GM19035 (cell line): Measurements from ENCODE around the gene AFAP1L2.
"Not testable (repeated sequence)": the region's sequence is repeated elsewhere in the genome, so short reads cannot be mapped to it uniquely, and the experiment has no call there.

Experiments used
- ATAC-seq: cut with Tn5 transposase; IDR thresholded peaks from one replicate; pipeline ENCODE4 v1.9.1; 2021; ENCODE audit not compliant: unreplicated experiment

Gene AFAP1L2

GRCh38 chr10:114340816-114341215, 63.5 kb downstream of the AFAP1L2 start:
- ATAC-seq: no peak

GRCh38 chr10:114337510-114338462, 66.5 kb downstream of the AFAP1L2 start:
- ATAC-seq: peak; percentile 45

DNA sequence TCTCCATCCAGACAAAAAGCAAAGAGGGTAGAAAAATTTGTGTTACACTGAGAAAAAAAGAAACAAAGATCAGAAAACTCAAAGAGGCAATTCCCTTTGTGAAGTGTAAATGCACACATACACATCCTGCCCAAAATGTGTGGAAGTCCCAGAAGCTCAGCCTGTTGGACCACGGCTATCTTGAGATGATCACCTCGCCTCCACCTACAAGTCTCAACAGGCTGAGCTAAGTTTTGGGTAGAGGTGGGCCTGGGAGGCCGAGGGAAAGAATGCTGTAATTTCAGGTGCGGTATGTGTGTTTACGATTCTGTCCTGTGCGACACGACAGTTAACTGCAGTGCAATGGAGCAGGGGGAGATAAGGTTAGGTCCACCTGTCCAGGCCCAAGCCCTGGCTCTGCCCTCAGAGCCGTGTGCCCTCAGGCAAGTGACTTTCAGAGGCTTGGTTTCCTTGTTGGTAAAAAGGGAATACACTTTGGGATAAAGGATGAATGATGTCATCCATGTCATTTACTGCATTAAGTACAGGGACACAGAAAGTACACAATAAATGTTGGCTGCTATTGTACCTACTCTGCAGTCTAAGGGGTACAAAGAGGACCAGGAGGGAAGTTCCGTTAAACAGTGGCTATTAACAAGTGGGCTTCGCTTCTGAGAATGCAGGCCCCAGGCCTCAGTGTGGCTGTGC, 67.3 kb downstream of the AFAP1L2 start:
- ATAC-seq: no peak

GRCh38 chr10:114335614-114336013, 68.7 kb downstream of the AFAP1L2 start:
- no peak for ATAC-seq

- ATAC-seq: no peak
These were observed 70.0 kb downstream of the AFAP1L2 start for GRCh38 chr10:114334301-114334700.

DNA sequence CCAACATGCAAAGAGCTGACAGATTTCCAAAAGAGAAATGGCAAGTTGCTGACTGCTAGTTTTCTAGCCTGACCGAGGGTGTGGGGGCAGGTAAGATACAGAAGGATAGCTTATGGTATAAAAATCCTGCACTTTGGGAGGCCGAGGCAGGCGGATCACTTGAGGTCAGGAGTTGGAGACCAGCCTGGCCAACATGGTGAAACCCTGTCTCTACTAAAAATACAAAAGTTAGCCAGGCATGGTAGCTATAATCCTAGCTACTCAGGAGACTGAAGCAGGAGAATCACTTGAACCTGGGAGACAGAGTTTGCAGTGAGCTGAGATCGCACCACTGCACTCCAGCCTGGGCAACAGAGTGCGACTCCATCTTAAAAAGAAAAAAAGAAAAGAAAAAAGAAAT, 70.9 kb downstream of the AFAP1L2 start:
- not testable (repeated sequence) for ATAC-seq

GRCh38 chr10:114332301-114333192, 71.8 kb downstream of the AFAP1L2 start:
- no peak for ATAC-seq

- no peak for ATAC-seq
These were observed 74.5 kb downstream of the AFAP1L2 start for GRCh38 chr10:114329634-114330365.

- no peak for ATAC-seq
These were observed 75.4 kb downstream of the AFAP1L2 start for GRCh38 chr10:114328874-114329273.

GRCh38 chr10:114328441-114328812, 75.9 kb downstream of the AFAP1L2 start:
- no peak for ATAC-seq

- ATAC-seq: no peak
These were observed 76.5 kb downstream of the AFAP1L2 start for GRCh38 chr10:114327537-114328440.

DNA sequence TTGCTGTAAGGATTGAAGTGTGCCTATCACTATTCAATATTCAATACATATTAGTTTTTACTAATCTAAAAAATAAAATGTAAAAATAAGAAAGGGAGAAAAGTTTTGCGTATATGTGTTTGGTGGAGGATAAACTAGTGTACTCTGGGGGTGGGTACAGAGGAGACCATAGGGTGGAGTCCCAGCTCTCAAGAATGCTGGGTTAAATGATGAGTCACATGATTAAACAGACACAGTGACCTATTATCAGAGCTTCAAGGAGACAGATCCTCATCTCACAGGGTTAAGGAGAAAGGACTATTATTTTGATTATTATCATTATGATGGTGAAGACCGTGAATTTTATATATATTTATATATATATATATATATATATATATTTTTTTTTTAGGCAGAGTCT, 77.5 kb downstream of the AFAP1L2 start:
- ATAC-seq: no peak

- no peak for ATAC-seq
These were observed 81.3 kb downstream of the AFAP1L2 start for GRCh38 chr10:114323023-114323422.

DNA sequence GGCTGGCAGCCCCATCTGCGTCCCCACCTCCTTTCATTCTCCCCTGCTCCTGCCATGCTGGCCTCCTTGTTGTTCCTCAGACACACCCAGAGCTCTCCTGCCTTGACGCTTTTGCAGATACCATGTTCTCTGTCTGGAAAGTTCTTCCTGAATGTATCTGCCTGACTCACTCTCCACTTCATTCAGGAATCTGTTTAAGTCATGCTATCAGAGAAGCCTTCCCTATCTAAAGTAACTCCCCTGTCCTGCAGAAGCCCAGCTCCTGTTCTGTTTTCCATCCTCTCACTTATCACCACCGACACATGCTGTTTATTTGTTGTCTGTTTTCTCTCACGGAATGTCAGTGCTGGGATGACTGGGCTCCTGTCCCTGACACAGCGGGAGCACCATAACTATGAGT, 82.0 kb downstream of the AFAP1L2 start:
- ATAC-seq: no peak

DNA sequence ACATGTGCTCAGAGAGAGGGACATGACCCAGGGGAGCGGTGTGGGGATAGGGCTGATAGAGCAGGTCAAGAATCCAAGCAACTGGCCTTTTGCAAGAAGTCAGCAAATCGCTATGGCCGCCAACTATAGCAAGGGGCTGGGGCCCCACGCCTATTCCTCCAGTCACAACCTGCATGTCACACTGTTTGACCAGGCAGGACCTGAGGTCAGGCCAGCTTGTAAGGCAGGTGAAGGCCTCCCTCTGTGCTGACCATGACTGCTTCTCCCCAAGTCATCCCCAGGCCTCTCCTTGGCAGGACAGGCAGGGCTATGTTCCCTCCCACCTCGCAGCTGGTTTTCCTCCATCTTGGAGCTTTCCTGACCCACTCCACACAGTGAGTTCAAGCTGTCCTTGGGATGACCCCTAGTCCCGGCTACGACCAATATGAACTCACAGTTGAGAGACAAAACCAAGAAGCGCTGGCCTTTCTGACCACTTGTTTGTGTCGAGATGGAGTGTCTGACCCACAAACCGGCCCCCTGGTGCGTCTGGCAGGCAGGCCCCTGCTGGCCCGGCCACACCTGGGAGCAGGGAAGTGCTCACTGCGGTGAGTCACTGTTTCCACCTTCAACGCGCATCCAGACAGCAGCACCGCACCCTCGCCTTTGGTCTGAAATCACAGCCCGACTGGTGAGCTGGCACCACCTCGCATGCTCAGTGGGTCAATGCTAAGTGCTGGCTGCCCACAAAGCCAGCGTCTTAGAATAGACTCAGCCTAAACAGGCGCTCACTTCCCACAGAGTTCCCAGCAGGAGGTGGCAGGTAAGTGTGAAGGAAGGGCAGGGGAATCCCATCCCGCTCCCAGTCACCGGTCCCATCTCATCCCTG, 83.8 kb downstream of the AFAP1L2 start:
- ATAC-seq: no peak

DNA sequence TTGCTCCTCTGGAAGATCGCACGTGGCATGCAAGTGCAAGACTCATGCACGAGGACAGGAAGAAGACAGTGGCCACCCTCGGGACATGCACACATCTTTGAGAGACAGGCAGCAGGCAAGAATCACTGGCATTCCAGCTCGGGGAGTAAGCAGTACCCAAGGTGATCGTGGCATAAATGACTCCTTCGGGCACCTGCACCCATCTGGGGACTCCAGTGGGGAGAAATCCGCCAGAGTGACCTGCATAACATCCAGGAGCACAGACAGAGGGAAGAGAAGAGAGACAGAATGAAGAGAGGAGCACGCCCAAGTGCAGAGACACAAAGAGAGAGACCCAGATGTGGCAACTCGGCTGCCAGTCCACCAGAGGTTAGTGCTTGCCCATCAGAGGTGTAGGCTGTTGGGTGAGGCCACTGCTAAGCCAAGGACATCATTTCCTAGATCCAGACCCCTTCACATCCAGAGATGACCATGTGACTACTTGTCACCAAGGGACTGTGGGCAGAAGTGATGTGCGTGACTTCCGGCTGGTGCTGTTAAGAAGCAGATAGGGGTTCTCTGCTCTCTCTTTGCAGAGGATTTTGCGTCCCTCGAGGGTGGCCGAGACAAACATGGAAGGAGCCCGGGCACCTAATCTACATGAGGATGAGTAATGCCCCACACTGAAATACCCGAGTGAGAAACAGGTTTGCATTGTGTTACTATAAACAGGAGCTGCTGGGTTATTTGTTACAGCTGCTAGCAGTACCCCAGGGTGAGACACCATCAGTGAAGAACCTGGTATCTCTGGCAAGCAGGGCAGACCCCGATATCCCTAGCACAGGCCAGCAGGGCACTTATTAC, 84.7 kb downstream of the AFAP1L2 start:
- ATAC-seq: no peak

DNA sequence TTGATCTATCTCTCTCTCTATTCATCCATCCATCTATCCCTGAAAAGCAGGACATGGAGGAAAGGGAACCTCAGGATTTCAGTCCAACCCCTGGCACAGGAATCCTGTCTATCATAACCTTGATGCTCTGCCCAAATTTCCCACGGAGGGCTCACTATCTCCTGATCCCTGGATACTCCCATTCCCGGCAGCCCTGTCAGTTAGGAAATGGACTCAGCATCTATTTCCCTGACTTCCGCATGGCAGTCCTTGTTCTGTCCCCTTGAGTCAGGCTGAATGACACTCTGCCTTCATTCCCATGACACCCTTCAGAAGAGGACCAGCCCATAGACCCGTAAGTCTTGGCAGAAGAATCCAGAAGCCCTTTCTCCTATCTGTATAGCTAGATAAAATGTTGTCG, 87.6 kb downstream of the AFAP1L2 start:
- no peak for ATAC-seq
